GM23338 (cell line): ENCODE measurements around the gene MSL2.

Experiments
- CREB1 ChIP-seq: fragments of 250-450 bp; sonication (Bioruptor Pico); IDR thresholded peaks from 2 replicates; pipeline ENCODE4 v1.5.0; 2020; ENCODE audit warnings: low read depth, mild to moderate bottlenecking, moderate library complexity
- CTCF ChIP-seq, 2 experiments: fragments of 200-600 bp in 1 of 2; sonication (generic) in 1 of 2; conservative IDR thresholded peaks; 2 replicates each; pipeline versions ENCODE4 v1.5.1 to v1.6.1; 2016 to 2017; ENCODE audit warnings: antibody characterized with exemption in 2 of 2, low read depth in 2 of 2, mild to moderate bottlenecking in 2 of 2, moderate library complexity in 1 of 2
- ETS1 ChIP-seq: IDR thresholded peaks from 2 replicates; pipeline ENCODE4 v1.6.1; 2016; ENCODE audit warnings: antibody characterized with exemption
- EZH2 ChIP-seq: fragments of 200-600 bp; sonication (generic); IDR thresholded peaks from one replicate; pipeline ENCODE4 v1.8.0; 2017; ENCODE audit warnings: antibody characterized with exemption, mild to moderate bottlenecking, low read depth; ENCODE audit not compliant: unreplicated experiment
- EZH2phosphoT487 ChIP-seq: fragments of 200-600 bp; sonication (generic); IDR thresholded peaks from one replicate; pipeline ENCODE4 v1.8.1; 2018; ENCODE audit warnings: antibody characterized with exemption; ENCODE audit not compliant: unreplicated experiment
- JUNB ChIP-seq: IDR thresholded peaks from one replicate; pipeline ENCODE4 v1.6.1; 2016; ENCODE audit warnings: antibody characterized with exemption; ENCODE audit not compliant: unreplicated experiment
- NANOG ChIP-seq: IDR thresholded peaks from 2 replicates; pipeline ENCODE4 v1.6.1; 2016; ENCODE audit warnings: antibody characterized with exemption, borderline replicate concordance
- POLR2AphosphoS5 ChIP-seq: IDR thresholded peaks from 2 replicates; pipeline ENCODE4 v1.6.1; 2016; ENCODE audit warnings: antibody characterized with exemption, low read depth
- STAT1 ChIP-seq: IDR thresholded peaks from one replicate; pipeline ENCODE4 v1.6.1; 2016; ENCODE audit warnings: antibody characterized with exemption; ENCODE audit not compliant: unreplicated experiment
- ZNF114 ChIP-seq: fragments of 250-450 bp; sonication (Bioruptor Pico); IDR thresholded peaks from 2 replicates; pipeline ENCODE4 v1.5.0; 2020; ENCODE audit warnings: mild to moderate bottlenecking, moderate library complexity
- ZNF331 ChIP-seq: fragments of 250-450 bp; sonication (Bioruptor Pico); IDR thresholded peaks from 2 replicates; pipeline ENCODE4 v1.5.0; 2020; ENCODE audit warnings: low read depth, mild to moderate bottlenecking, moderate library complexity
- TF ChIP-seq, protein P1 (sequence below): IDR thresholded peaks from one replicate; pipeline ENCODE4 v1.6.1; 2018; ENCODE audit warnings: antibody characterized with exemption; ENCODE audit not compliant: unreplicated experiment

DNA sequence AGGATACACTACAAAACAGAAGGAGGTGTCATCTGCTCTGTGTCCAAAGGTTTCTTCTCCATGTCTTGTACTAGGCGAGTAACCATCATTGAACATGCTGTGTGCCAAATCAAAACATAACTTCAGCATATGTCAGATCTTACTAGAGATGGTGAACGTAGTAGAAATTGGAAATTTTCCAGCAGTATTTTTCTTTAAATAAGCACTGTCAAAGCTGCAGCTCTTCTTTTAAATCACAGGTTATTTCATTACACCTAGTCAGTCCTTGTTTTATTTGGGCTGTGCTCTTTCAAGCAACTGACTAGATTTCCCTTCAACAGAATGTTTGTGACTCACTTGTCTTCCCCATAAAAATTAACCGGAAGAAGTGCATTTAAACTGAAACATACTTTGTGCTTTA, 46.5 kb downstream of the MSL2 start:
- no peak for TF ChIP-seq CTCF (conservative IDR thresholded peaks at IDR 0.05; ENCODE audit: low read depth in 2 of 2)
- TF ChIP-seq, protein P1, sequence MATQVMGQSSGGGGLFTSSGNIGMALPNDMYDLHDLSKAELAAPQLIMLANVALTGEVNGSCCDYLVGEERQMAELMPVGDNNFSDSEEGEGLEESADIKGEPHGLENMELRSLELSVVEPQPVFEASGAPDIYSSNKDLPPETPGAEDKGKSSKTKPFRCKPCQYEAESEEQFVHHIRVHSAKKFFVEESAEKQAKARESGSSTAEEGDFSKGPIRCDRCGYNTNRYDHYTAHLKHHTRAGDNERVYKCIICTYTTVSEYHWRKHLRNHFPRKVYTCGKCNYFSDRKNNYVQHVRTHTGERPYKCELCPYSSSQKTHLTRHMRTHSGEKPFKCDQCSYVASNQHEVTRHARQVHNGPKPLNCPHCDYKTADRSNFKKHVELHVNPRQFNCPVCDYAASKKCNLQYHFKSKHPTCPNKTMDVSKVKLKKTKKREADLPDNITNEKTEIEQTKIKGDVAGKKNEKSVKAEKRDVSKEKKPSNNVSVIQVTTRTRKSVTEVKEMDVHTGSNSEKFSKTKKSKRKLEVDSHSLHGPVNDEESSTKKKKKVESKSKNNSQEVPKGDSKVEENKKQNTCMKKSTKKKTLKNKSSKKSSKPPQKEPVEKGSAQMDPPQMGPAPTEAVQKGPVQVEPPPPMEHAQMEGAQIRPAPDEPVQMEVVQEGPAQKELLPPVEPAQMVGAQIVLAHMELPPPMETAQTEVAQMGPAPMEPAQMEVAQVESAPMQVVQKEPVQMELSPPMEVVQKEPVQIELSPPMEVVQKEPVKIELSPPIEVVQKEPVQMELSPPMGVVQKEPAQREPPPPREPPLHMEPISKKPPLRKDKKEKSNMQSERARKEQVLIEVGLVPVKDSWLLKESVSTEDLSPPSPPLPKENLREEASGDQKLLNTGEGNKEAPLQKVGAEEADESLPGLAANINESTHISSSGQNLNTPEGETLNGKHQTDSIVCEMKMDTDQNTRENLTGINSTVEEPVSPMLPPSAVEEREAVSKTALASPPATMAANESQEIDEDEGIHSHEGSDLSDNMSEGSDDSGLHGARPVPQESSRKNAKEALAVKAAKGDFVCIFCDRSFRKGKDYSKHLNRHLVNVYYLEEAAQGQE = no peak
- no peak for TF ChIP-seq EZH2
- TF ChIP-seq POLR2AphosphoS5 = no peak
- TF ChIP-seq EZH2phosphoT487 = no peak
- TF ChIP-seq CREB1 (CRISPR knock-in tag) = no peak
- TF ChIP-seq NANOG = no peak
- TF ChIP-seq JUNB = no peak
- no peak for TF ChIP-seq ETS1
- TF ChIP-seq ZNF114 = no peak
- TF ChIP-seq STAT1 = no peak
- no peak for TF ChIP-seq ZNF331 (CRISPR knock-in tag)
